ENCODE data around the gene CD80.

DNA sequence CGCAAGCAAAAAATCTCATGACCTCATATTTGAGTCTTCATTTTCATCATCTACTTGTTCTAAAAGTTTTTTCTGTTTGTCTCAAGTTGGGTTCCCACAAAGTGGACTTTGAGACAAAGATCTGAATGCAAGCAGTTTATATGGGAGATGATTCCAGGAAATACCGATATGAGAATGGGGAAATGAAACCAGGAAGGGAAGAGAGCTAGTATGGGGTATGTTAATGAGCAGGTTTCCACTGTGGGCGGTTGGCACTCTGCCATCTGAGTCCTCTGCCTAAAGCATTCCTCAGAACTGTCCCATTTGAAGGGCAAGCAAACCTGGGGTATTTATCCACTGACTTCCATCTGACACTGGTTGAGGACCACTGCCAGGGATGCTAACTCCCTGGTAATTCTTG lies 28.7 kb upstream of the CD80 start:
- TF ChIP-seq, protein P1, sequence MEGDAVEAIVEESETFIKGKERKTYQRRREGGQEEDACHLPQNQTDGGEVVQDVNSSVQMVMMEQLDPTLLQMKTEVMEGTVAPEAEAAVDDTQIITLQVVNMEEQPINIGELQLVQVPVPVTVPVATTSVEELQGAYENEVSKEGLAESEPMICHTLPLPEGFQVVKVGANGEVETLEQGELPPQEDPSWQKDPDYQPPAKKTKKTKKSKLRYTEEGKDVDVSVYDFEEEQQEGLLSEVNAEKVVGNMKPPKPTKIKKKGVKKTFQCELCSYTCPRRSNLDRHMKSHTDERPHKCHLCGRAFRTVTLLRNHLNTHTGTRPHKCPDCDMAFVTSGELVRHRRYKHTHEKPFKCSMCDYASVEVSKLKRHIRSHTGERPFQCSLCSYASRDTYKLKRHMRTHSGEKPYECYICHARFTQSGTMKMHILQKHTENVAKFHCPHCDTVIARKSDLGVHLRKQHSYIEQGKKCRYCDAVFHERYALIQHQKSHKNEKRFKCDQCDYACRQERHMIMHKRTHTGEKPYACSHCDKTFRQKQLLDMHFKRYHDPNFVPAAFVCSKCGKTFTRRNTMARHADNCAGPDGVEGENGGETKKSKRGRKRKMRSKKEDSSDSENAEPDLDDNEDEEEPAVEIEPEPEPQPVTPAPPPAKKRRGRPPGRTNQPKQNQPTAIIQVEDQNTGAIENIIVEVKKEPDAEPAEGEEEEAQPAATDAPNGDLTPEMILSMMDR (IDR thresholded peaks at IDR 0.05 in 2 of 3, conservative IDR thresholded peaks at IDR 0.05 in 1 of 3; ENCODE audit: borderline replicate concordance in 1 of 3, insufficient read depth in 1 of 3, low read depth in 2 of 3, low read length in 2 of 3) = no peak
- TF ChIP-seq, protein P2, sequence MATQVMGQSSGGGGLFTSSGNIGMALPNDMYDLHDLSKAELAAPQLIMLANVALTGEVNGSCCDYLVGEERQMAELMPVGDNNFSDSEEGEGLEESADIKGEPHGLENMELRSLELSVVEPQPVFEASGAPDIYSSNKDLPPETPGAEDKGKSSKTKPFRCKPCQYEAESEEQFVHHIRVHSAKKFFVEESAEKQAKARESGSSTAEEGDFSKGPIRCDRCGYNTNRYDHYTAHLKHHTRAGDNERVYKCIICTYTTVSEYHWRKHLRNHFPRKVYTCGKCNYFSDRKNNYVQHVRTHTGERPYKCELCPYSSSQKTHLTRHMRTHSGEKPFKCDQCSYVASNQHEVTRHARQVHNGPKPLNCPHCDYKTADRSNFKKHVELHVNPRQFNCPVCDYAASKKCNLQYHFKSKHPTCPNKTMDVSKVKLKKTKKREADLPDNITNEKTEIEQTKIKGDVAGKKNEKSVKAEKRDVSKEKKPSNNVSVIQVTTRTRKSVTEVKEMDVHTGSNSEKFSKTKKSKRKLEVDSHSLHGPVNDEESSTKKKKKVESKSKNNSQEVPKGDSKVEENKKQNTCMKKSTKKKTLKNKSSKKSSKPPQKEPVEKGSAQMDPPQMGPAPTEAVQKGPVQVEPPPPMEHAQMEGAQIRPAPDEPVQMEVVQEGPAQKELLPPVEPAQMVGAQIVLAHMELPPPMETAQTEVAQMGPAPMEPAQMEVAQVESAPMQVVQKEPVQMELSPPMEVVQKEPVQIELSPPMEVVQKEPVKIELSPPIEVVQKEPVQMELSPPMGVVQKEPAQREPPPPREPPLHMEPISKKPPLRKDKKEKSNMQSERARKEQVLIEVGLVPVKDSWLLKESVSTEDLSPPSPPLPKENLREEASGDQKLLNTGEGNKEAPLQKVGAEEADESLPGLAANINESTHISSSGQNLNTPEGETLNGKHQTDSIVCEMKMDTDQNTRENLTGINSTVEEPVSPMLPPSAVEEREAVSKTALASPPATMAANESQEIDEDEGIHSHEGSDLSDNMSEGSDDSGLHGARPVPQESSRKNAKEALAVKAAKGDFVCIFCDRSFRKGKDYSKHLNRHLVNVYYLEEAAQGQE (IDR thresholded peaks at IDR 0.05; ENCODE audit: low read depth) = no peak
- no peak for TF ChIP-seq RAD21 (IDR thresholded peaks at IDR 0.05; ENCODE audit: low read depth)
- TF ChIP-seq, protein P3, sequence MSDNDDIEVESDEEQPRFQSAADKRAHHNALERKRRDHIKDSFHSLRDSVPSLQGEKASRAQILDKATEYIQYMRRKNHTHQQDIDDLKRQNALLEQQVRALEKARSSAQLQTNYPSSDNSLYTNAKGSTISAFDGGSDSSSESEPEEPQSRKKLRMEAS (IDR thresholded peaks at IDR 0.05) = no peak
- TF ChIP-seq ZNF274 (IDR thresholded peaks at IDR 0.05; ENCODE audit: low read depth, low read length) = no peak
- TF ChIP-seq CEBPB (IDR thresholded peaks at IDR 0.05; ENCODE audit: low read depth) = no peak
